OCI-M2 (cell line): ENCODE measurements around the gene GALNT9.
"Not testable (repeated sequence)": the region's sequence is repeated elsewhere in the genome, so short reads cannot be mapped to it uniquely, and the experiment has no call there.

Source experiments
- DNase-seq: peaks from one replicate; lab custom pipeline; 2025; ENCODE audit not compliant: unreplicated experiment; lab: John Stamatoyannopoulos, UW

Gene GALNT9

GRCh38 chr12:132295561-132295960 lies 33.8 kb downstream of the GALNT9 start:
- not testable (repeated sequence) for DNase-seq

- no peak for DNase-seq
Observed at GRCh38 chr12:132295101-132295526, 34.3 kb downstream of the GALNT9 start.

- no peak for DNase-seq
Observed at GRCh38 chr12:132294121-132295034, 35.0 kb downstream of the GALNT9 start.

GRCh38 chr12:132292328-132293319 lies 36.8 kb downstream of the GALNT9 start:
- DNase-seq, result no peak

- DNase-seq, result no peak
Observed at GRCh38 chr12:132291402-132292175, 37.8 kb downstream of the GALNT9 start.

GRCh38 chr12:132290203-132290540 lies 39.2 kb downstream of the GALNT9 start:
- DNase-seq, result no peak

GRCh38 chr12:132289356-132290202 lies 39.8 kb downstream of the GALNT9 start:
- no peak for DNase-seq

GRCh38 chr12:132288516-132289215 lies 40.7 kb downstream of the GALNT9 start:
- DNase-seq, result no peak

GRCh38 chr12:132287391-132288238 lies 41.8 kb downstream of the GALNT9 start:
- DNase-seq, result no peak

GRCh38 chr12:132286912-132287311 lies 42.5 kb downstream of the GALNT9 start:
- DNase-seq, result no peak

- DNase-seq, result no peak
Observed at GRCh38 chr12:132285991-132286681, 43.3 kb downstream of the GALNT9 start.

GRCh38 chr12:132284827-132285741 lies 44.3 kb downstream of the GALNT9 start:
- DNase-seq, result no peak

GRCh38 chr12:132284071-132284826 lies 45.1 kb downstream of the GALNT9 start:
- no peak for DNase-seq

GRCh38 chr12:132282950-132283771 lies 46.2 kb downstream of the GALNT9 start:
- no peak for DNase-seq
